GM21737 (cell line): ENCODE results near the gene RAMAC.
"Not testable (repeated sequence)": the region's sequence is repeated elsewhere in the genome, so short reads cannot be mapped to it uniquely, and the experiment has no call there.

Source experiments
- ATAC-seq: cut with Tn5 transposase; IDR thresholded peaks from one replicate; pipeline ENCODE4 v1.9.1; 2021; ENCODE audit warnings: mild to moderate bottlenecking, moderate library complexity; ENCODE audit not compliant: unreplicated experiment

The RAMAC gene

GRCh38 chr15:83012076-83012426 lies 26.0 kb downstream of the RAMAC start:
- no peak for ATAC-seq

DNA sequence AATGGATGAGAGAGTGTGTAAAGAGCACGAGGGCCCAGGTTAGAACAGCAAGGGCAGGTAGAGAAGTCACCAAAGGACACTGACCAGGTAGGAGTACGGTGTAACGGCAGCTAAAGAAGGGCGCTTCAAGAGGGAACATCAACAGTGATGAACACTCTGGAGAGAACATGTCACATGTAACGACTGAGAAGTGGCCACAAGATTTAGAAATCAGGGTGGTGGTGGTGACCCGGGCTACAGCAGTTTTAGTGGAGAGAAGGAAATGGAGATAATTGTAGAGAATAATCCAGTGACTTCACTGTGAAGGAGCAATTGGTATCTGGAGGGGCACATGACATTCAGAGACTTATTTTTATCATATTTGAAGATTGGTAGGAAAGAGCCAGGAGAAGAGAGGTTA lies 26.6 kb downstream of the RAMAC start:
- no peak for ATAC-seq

DNA sequence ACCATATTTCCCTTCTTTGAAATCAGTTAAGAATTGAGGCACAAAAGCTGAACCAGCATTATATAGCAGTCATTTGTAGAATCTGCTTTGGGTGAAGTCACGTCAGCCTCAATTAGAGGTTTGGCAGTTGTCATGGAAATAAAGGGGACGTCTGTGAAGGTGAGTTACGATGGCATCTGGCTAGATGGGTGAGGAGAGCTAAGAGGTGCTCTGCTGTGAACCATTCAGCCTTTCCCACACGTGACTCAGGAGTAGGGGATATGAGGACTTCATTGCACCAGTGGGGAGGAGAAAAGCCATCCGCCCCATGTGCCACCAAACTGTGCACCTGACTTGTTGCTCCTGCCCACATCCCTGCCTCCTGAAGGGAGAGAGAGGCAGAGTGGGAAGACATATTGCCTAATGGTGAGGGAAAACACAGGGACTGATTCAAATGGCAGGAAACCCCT lies 28.2 kb downstream of the RAMAC start:
- no peak for ATAC-seq

DNA sequence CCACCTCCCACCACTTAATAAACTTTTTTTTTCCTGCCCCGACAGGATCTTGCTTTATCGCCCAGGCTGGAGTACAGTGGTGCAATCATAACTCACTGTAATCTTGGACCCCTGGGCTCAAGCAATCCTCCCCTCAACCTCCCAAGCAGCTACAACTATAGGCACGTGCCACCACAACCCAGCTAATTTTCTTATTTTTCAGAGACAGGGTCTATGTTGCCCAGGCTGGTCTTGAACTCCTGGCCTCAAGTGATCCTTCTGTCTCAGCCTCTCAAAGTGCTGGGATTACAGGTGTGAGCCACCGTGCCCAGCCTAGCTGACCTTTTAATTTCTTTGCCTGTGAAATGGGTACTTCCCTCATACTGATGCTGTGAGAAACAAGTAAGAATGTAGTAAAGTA lies 29.4 kb downstream of the RAMAC start:
- no peak for ATAC-seq

- ATAC-seq = no peak
These were observed 30.9 kb downstream of the RAMAC start for GRCh38 chr15:83016906-83017305.

DNA sequence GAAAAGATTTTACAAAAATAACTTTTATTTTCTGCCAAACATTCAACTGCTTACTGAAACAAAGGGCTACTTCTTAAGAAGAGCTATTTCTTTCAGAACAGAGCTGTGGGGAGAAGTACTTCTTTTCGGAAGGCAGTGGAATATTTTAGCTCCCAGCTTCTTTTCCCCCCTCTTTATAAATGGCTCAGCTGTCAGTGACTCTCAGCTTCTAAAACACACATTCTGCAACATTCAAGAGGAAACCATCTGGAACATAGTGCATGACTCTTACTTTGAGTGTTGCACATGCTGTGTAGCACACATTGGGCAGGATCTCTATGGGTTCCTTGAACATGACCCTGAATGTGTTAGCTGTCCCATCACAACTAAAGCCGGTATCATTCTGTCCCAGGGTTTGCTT lies 32.4 kb downstream of the RAMAC start:
- ATAC-seq = no peak

GRCh38 chr15:83030021-83030420 lies 44.0 kb downstream of the RAMAC start:
- no peak for ATAC-seq

GRCh38 chr15:83031234-83031633 lies 45.2 kb downstream of the RAMAC start:
- not testable (repeated sequence) for ATAC-seq

DNA sequence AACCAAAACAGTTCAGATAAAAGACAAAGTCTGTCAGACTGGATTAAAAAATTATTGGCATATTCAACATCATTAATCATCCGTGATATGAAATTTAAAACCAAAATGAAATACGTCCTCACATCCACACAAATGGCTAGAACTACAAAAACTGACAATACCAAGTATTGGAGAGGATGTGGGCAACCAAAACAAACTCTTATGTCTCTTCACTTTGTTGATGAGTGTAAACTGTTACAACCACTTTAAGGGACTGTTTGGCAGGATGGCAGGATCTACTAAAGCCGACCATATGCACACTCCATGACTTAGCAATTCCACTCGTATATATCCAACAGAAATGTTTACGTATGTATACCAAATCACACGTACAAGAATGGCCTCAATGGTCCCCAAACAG lies 50.2 kb downstream of the RAMAC start:
- ATAC-seq = no peak

GRCh38 chr15:83039206-83039605 lies 53.2 kb downstream of the RAMAC start:
- ATAC-seq = no peak
